HG02840 (cell line): ENCODE results near the gene TNPO2.
A peak's percentile ranks its signal among the peaks of the same experiment; 100 is the strongest.
"Not testable (repeated sequence)": the region's sequence is repeated elsewhere in the genome, so short reads cannot be mapped to it uniquely, and the experiment has no call there.

Experiments
- ATAC-seq: cut with Tn5 transposase; IDR thresholded peaks from one replicate; pipeline ENCODE4 v1.9.1; 2021; ENCODE audit warnings: mild to moderate bottlenecking, moderate library complexity, moderate number of reproducible peaks; ENCODE audit not compliant: unreplicated experiment, low FRiP score

The TNPO2 gene

GRCh38 chr19:12711187-12711586, 12.5 kb downstream of the TNPO2 start:
- no peak for ATAC-seq

- ATAC-seq: no peak
Measured at GRCh38 chr19:12708641-12709040, 15.1 kb downstream of the TNPO2 start.

- no peak for ATAC-seq
Measured at GRCh38 chr19:12706332-12706718, 17.4 kb downstream of the TNPO2 start.

GRCh38 chr19:12705654-12706331, 17.9 kb downstream of the TNPO2 start:
- ATAC-seq: no peak

GRCh38 chr19:12705169-12705568, 18.6 kb downstream of the TNPO2 start:
- no peak for ATAC-seq

GRCh38 chr19:12703046-12703445, 20.7 kb downstream of the TNPO2 start:
- no peak for ATAC-seq

GRCh38 chr19:12701596-12702282, 22.0 kb downstream of the TNPO2 start:
- no peak for ATAC-seq

- ATAC-seq: no peak
Measured at GRCh38 chr19:12698138-12698537, 25.6 kb downstream of the TNPO2 start.

- ATAC-seq: not testable (repeated sequence)
Measured at GRCh38 chr19:12697425-12697824, 26.3 kb downstream of the TNPO2 start.

- peak; percentile 75 for ATAC-seq
Measured at GRCh38 chr19:12696366-12697335, 27.1 kb downstream of the TNPO2 start, which contains the start of gene FBXW9. Gene FBXW9 (minus strand): TSS chr19:12696631. CDS start chr19:12696581, 50 bp downstream.

GRCh38 chr19:12695997-12696365, 27.8 kb downstream of the TNPO2 start:
- peak; percentile 16 for ATAC-seq

GRCh38 chr19:12695514-12695913, 28.2 kb downstream of the TNPO2 start:
- no peak for ATAC-seq

GRCh38 chr19:12695096-12695495, 28.6 kb downstream of the TNPO2 start:
- ATAC-seq: no peak

GRCh38 chr19:12694641-12695040, 29.1 kb downstream of the TNPO2 start:
- ATAC-seq: no peak

GRCh38 chr19:12692960-12693359, 30.8 kb downstream of the TNPO2 start:
- no peak for ATAC-seq

- ATAC-seq: no peak
Measured at GRCh38 chr19:12689581-12690216, 34.0 kb downstream of the TNPO2 start.

GRCh38 chr19:12689012-12689411, 34.7 kb downstream of the TNPO2 start:
- ATAC-seq: no peak

GRCh38 chr19:12687496-12688196, 36.1 kb downstream of the TNPO2 start, which contains the start of gene GNG14:
Gene GNG14 (plus strand): TSS chr19:12687998. CDS start chr19:12688049, 51 bp downstream.
- no peak for ATAC-seq

- ATAC-seq: no peak
Measured at GRCh38 chr19:12685831-12686230, 37.9 kb downstream of the TNPO2 start.
